ENCODE results near the gene RFTN2.
"Not testable (repeated sequence)": the region's sequence is repeated elsewhere in the genome, so short reads cannot be mapped to it uniquely, and the experiment has no call there.

The RFTN2 gene

DNA sequence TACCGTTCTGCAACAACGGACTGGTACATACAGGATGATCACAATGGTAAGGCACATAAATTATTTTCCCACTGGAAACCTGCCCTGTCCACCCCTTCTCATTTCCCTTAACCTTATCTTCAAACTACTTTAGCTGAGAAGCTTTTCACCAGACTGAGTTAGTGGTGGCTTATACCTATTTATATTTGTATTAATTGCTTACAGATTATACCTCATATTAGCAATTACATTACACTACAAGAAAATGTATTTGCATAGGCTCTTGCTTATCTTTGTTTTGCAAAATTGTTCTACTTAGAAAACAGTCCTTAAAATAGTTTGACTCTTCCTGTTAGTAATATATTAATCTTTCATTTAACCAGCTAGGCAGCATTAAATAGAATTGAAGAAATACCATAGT, 124.1 kb downstream of the RFTN2 start:
- not testable (repeated sequence) for DNase-seq

DNA sequence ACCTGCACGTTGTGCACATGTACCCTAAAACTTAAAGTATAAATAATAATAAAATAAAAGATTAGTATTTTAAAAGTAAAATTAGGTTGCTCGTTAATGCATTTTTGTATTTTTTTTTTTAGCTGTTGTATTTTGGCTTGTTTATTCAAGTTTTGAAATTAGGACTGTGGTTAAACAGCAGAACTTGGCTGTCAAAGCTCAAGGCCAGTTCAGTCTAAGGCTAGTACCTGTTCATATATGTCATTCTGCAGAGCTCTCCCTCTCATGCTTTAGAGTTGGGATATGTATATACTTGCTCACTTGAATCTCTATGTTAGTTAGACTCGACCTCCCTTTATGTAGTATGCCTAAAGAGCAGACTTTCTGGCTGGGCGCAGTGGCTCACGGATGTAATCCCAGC, 126.8 kb downstream of the RFTN2 start:
- no peak for DNase-seq

DNA sequence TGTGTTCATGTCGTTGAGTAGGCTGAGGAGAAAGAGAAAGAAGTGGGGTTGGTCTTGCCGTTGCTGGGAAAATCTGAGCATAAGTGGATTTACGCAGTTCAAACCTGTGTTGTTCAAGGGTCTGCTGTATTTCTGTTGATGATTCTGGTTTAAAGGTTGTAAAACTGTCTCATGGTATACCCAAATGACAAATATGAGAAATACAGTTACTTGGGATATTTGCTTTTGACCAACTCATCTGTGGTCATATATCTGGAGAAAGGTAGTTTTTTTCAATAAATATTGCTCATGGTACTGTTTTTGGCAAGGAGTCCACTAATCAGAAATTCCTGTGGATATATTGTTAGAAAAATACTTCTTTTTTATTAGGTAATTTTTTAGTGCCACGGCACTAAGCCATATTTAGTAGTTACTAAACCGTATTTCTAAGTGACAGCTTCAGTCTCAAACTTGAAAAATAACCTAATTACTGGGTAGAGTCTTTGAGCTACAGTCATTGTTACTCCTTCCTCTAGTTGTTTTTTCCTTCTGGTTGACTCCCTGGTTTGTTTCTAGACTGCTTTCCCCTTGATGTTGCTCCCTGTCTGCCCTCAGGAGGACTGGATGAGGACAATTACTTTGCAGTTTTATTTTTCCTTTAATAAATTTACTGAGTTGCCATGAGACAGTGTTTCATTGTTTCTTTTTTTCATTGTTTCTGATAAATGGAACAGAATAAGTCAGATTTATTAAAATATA, 128.1 kb downstream of the RFTN2 start:
- DNase-seq, result no peak

DNA sequence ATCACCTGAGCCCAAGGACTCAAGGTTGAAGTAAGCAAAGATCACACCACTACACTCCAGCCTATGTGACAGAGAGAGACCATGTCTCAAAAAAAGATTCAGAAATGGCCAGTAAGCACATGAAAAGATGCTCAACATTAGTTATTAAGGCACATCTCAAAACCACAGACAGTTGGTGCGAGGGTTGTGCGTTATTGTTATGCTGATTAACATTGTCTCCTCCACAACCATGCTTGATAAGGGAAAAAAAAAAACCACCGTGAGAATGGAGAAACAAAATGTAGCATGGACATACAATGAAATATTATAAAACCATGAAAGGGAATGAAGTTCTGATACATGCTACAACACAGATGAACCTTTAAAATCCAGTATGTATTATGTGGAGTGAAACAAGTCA, 132.2 kb downstream of the RFTN2 start:
- no peak for DNase-seq

DNA sequence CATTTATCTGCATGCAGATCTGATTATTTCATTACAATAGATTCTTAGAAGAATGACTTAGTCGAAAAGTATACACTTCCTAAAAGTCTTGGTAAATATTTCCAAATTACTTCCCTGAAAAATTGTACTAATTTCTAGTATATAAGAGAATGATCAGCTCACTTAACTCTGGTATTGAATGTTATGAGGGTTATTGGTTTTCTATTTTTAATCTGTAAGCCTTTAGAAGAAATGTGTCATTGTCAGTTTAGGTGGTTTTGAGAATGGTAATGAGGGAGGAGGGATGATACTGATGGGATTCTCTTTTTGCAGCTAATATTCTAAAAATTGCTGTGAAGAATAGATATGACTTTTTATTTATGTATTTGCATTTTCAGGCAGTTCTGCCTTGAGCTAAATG, 135.7 kb downstream of the RFTN2 start:
- DNase-seq, result no peak

DNA sequence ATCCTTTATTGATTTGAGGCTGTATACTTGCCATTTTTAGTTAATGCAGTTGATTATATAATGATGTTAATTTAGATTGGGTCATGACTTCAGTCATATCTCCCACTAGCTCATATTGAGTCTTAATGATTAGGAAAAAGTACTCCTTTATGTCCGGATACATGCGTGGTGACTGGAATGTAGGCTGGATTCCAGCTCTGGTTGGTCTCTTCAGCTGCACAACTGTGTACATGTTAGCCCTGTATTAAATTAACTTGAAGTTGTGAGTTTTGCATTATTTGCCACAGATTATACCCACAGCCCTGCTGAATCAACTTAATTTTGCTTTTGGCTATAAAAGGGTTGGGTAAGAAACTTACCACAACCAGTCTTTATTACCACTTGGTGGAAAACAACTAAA, 137.0 kb downstream of the RFTN2 start:
- DNase-seq, result no peak
